Measurements from ENCODE around the gene EIF4G3. TPM values are rescaled to one million over a fixed set of nuclear protein-coding genes. Genes with fewer than 3 reads are reported as not detected.
A peak's percentile ranks its signal among the peaks of the same experiment; 100 is the strongest.

EIF4G3 gene
- total RNA-seq, 1 donor from 2014 or later, result 97.4 TPM

- peaks cover 18% of the 10 kb centered on the region for H3K4me1 Mint-ChIP-seq (ENCODE audit: low read depth)
- no peaks in the 10 kb centered on the region for H3K9me3 Mint-ChIP-seq (ENCODE audit: low read depth)
- no peak overlapping the region for H3K27ac Mint-ChIP-seq
- H3K4me3 Mint-ChIP-seq (ENCODE audit: low read depth), result no peak overlapping the region
- no peak for TF ChIP-seq CTCF (IDR thresholded peaks at IDR 0.05; ENCODE audit: unreplicated experiment)
- H3K36me3 Mint-ChIP-seq (ENCODE audit: insufficient read depth), result peaks cover 9% of the 10 kb centered on the region
- DNase-seq (ENCODE audit: low spot score, unreplicated experiment), result no peak
- H3K27me3 Mint-ChIP-seq, result no peaks in the 10 kb centered on the region
These were observed 289.5 kb downstream of the EIF4G3 start for GRCh38 chr1:20887246-20887645.

- Mint-ChIP-seq H3K27ac (no peak overlapping the region), H3K27me3 (no peaks in the 10 kb centered on the region), H3K4me1 (ENCODE audit: low read depth) (peaks cover 18% of the 10 kb centered on the region), H3K36me3 (ENCODE audit: insufficient read depth) (peaks cover 8% of the 10 kb centered on the region), H3K4me3 (ENCODE audit: low read depth) (no peak overlapping the region), H3K9me3 (ENCODE audit: low read depth) (no peaks in the 10 kb centered on the region)
- no peak for TF ChIP-seq CTCF (IDR thresholded peaks at IDR 0.05; ENCODE audit: unreplicated experiment)
- no peak for DNase-seq (ENCODE audit: low spot score, unreplicated experiment)
These were observed 291.6 kb downstream of the EIF4G3 start for GRCh38 chr1:20885121-20885520.

GRCh38 chr1:20884513-20884912 is 292.2 kb downstream of the EIF4G3 start:
- Mint-ChIP-seq H3K27ac (no peak overlapping the region), H3K27me3 (no peaks in the 10 kb centered on the region), H3K4me1 (ENCODE audit: low read depth) (peaks cover 21% of the 10 kb centered on the region)

GRCh38 chr1:20883766-20884165 is 292.9 kb downstream of the EIF4G3 start:
- Mint-ChIP-seq H3K4me1 (ENCODE audit: low read depth) (peaks cover 24% of the 10 kb centered on the region), H3K4me3 (ENCODE audit: low read depth) (no peak overlapping the region), H3K9me3 (ENCODE audit: low read depth) (no peaks in the 10 kb centered on the region), H3K36me3 (ENCODE audit: insufficient read depth) (peaks cover 11% of the 10 kb centered on the region), H3K27me3 (no peaks in the 10 kb centered on the region), H3K27ac (peak overlapping the region; percentile 0)
- no peak for TF ChIP-seq CTCF (IDR thresholded peaks at IDR 0.05; ENCODE audit: unreplicated experiment)
- no peak for DNase-seq (ENCODE audit: low spot score, unreplicated experiment)

More at GRCh38 chr1:20884513-20884912, 292.2 kb downstream of the EIF4G3 start:
- Mint-ChIP-seq H3K36me3 (ENCODE audit: insufficient read depth) (peaks cover 11% of the 10 kb centered on the region), H3K9me3 (ENCODE audit: low read depth) (no peaks in the 10 kb centered on the region), H3K4me3 (ENCODE audit: low read depth) (no peak overlapping the region)
- DNase-seq (ENCODE audit: low spot score, unreplicated experiment), result no peak
- no peak for TF ChIP-seq CTCF (IDR thresholded peaks at IDR 0.05; ENCODE audit: unreplicated experiment)

GRCh38 chr1:20882837-20883236 is 293.9 kb downstream of the EIF4G3 start:
- no peaks in the 10 kb centered on the region for H3K27me3 Mint-ChIP-seq
- no peak for TF ChIP-seq CTCF (IDR thresholded peaks at IDR 0.05; ENCODE audit: unreplicated experiment)
- no peak overlapping the region for H3K4me3 Mint-ChIP-seq (ENCODE audit: low read depth)
- H3K27ac Mint-ChIP-seq, result no peak overlapping the region
- DNase-seq (ENCODE audit: low spot score, unreplicated experiment), result no peak
- H3K9me3 Mint-ChIP-seq (ENCODE audit: low read depth), result no peaks in the 10 kb centered on the region
- peaks cover 17% of the 10 kb centered on the region for H3K4me1 Mint-ChIP-seq (ENCODE audit: low read depth)
- peaks cover 16% of the 10 kb centered on the region for H3K36me3 Mint-ChIP-seq (ENCODE audit: insufficient read depth)

All from progenitor cell of endocrine pancreas (in vitro differentiated cells).